ENCODE data around the gene PF4V1.

Gene PF4V1

DNA sequence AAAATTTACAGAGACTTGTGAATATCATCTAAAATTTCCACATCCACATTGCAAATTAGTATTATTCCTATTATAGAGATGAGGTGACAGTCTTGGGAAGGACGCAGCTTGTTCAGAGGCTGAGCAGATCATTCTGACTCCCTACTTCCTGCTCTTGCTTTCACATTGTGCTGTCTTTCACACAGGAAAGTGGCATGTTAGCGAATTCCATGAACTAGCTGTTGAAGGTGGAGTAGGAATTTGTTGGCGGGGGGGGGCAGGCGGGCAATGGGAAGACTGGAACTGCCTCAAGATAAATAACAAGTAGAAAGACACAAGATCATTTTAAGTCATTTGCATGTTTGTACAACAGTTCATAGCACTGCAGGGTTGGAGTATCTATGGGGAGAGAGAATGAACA, 2.3 kb downstream of the PF4V1 start:
- Histone ChIP-seq H3K27ac (ENCODE audit: extremely low read depth, low read depth, low read length) (no peak overlapping the region), H3K9me3 (ENCODE audit: control insufficient read depth, insufficient read depth, low read depth, low read length) (no peaks in the 10 kb centered on the region), H3K4me1 (ENCODE audit: control insufficient read depth, insufficient read depth, low read length) (no peaks in the 10 kb centered on the region), H3K36me3 (ENCODE audit: control insufficient read depth in 2 of 2, insufficient read depth in 1 of 2, low read length in 2 of 2) (no peaks in the 10 kb centered on the region), H3K4me3 (ENCODE audit: low read depth, low read length) (no peak overlapping the region)
- CTCF ChIA-PET: interaction anchor here (1.1 kb wide), 1 partner anchor 182 kb away, joined by 3 read pairs; no protein-coding TSS in a partner anchor
- no peak for TF ChIP-seq ZNF221 (tag by site-specific recombination; IDR thresholded peaks at IDR 0.05; ENCODE audit: borderline replicate concordance)
- TF ChIP-seq ZNF138 (tag by site-specific recombination; IDR thresholded peaks at IDR 0.05; ENCODE audit: borderline replicate concordance): no peak
- TF ChIP-seq ZNF184 (tag by site-specific recombination; IDR thresholded peaks at IDR 0.05): no peak
- TF ChIP-seq KLF7 (tag by site-specific recombination; IDR thresholded peaks at IDR 0.05; ENCODE audit: borderline replicate concordance): no peak
- TF ChIP-seq ZNF211 (tag by site-specific recombination; IDR thresholded peaks at IDR 0.05; ENCODE audit: low read depth): no peak
- no peak for TF ChIP-seq ZSCAN16 (tag by site-specific recombination; IDR thresholded peaks at IDR 0.05)
- POLR2A ChIA-PET: no interaction called here

DNA sequence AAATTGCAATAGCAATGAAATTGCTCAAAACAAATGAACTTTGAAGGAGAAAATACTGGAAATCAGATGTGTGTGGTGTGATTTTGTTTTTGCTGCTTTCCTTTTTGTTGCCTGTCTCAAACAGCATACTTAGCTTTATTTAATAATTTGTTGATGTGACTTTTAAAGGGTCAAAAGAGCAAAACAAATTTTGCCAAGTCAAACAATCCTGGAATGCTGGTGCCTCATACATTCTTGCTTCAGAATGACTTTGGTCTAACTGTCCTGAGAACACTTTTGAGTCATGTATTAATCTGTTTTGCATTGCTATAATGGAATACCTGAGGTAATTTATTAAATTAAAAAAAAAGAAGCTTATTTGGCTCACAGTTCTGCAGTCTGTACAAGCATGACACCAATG, 3.4 kb downstream of the PF4V1 start:
- no peak overlapping the region for H3K4me3 ChIP-seq (ENCODE audit: low read depth, low read length)
- ChIA-PET POLR2A (no interaction called here), CTCF (no interaction called here)
- H3K27ac ChIP-seq (ENCODE audit: extremely low read depth, low read depth, low read length): no peak overlapping the region
- TF ChIP-seq ZNF768 (tag by site-specific recombination; IDR thresholded peaks at IDR 0.05): no peak
- TF ChIP-seq, protein P1, sequence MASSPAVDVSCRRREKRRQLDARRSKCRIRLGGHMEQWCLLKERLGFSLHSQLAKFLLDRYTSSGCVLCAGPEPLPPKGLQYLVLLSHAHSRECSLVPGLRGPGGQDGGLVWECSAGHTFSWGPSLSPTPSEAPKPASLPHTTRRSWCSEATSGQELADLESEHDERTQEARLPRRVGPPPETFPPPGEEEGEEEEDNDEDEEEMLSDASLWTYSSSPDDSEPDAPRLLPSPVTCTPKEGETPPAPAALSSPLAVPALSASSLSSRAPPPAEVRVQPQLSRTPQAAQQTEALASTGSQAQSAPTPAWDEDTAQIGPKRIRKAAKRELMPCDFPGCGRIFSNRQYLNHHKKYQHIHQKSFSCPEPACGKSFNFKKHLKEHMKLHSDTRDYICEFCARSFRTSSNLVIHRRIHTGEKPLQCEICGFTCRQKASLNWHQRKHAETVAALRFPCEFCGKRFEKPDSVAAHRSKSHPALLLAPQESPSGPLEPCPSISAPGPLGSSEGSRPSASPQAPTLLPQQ (tag by site-specific recombination; IDR thresholded peaks at IDR 0.05): no peak
- TF ChIP-seq, protein P2, sequence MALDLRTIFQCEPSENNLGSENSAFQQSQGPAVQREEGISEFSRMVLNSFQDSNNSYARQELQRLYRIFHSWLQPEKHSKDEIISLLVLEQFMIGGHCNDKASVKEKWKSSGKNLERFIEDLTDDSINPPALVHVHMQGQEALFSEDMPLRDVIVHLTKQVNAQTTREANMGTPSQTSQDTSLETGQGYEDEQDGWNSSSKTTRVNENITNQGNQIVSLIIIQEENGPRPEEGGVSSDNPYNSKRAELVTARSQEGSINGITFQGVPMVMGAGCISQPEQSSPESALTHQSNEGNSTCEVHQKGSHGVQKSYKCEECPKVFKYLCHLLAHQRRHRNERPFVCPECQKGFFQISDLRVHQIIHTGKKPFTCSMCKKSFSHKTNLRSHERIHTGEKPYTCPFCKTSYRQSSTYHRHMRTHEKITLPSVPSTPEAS (tag by site-specific recombination; IDR thresholded peaks at IDR 0.05): no peak
- TF ChIP-seq ZNF529 (tag by site-specific recombination; IDR thresholded peaks at IDR 0.05; ENCODE audit: insufficient replicate concordance): no peak
- TF ChIP-seq, protein P3, sequence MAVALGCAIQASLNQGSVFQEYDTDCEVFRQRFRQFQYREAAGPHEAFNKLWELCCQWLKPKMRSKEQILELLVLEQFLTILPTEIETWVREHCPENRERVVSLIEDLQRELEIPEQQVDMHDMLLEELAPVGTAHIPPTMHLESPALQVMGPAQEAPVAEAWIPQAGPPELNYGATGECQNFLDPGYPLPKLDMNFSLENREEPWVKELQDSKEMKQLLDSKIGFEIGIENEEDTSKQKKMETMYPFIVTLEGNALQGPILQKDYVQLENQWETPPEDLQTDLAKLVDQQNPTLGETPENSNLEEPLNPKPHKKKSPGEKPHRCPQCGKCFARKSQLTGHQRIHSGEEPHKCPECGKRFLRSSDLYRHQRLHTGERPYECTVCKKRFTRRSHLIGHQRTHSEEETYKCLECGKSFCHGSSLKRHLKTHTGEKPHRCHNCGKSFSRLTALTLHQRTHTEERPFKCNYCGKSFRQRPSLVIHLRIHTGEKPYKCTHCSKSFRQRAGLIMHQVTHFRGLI (tag by site-specific recombination; IDR thresholded peaks at IDR 0.05): no peak
- TF ChIP-seq, protein P4, sequence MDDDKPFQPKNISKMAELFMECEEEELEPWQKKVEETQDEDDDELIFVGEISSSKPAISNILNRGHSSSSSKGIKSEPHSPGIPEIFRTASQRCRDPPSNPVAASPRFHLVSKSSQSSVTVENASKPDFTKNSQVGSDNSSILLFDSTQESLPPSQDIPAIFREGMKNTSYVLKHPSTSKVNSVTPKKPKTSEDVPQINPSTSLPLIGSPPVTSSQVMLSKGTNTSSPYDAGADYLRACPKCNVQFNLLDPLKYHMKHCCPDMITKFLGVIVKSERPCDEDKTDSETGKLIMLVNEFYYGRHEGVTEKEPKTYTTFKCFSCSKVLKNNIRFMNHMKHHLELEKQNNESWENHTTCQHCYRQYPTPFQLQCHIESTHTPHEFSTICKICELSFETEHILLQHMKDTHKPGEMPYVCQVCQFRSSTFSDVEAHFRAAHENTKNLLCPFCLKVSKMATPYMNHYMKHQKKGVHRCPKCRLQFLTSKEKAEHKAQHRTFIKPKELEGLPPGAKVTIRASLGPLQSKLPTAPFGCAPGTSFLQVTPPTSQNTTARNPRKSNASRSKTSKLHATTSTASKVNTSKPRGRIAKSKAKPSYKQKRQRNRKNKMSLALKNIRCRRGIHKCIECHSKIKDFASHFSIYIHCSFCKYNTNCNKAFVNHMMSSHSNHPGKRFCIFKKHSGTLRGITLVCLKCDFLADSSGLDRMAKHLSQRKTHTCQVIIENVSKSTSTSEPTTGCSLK (tag by site-specific recombination; IDR thresholded peaks at IDR 0.05): no peak
- TF ChIP-seq ZNF837 (tag by site-specific recombination; IDR thresholded peaks at IDR 0.05): no peak
- TF ChIP-seq ZNF747 (tag by site-specific recombination; IDR thresholded peaks at IDR 0.05): no peak
- H3K9me3 ChIP-seq (ENCODE audit: control insufficient read depth, insufficient read depth, low read depth, low read length): no peaks in the 10 kb centered on the region
- H3K36me3 ChIP-seq (ENCODE audit: control insufficient read depth in 2 of 2, insufficient read depth in 1 of 2, low read length in 2 of 2): no peaks in the 10 kb centered on the region
- H3K4me1 ChIP-seq (ENCODE audit: control insufficient read depth, insufficient read depth, low read length): no peaks in the 10 kb centered on the region

DNA sequence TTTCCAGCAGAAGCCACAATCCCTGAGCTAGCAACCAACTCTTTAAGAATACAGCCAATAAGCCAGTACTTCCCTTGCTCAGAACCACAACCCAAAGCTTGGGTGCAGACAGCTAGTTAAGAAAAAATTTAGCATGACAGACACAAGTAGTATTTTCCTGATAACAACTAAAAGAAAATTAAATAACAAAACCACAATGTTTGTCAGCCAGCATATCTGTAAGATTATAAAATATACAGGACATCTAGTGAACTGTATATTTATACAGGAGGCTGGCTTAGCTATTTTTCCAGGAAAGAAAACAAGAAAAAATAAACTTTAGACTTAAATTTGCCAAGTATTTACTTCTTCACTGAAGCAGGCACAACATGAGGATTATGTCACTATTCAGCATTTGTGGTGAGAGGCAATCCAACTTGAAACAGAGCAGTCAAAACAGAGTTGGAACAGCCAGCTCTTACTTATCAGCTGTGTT, 6.6 kb downstream of the PF4V1 start:
- no peaks in the 10 kb centered on the region for H3K9me3 ChIP-seq (ENCODE audit: control insufficient read depth, insufficient read depth, low read depth, low read length)
- no peaks in the 10 kb centered on the region for H3K36me3 ChIP-seq (ENCODE audit: control insufficient read depth in 2 of 2, insufficient read depth in 1 of 2, low read length in 2 of 2)
- ChIA-PET CTCF (interaction anchor here (0.6 to 1.0 kb wide), 3 partner anchors 14 to 132 kb away, joined by 3 to 5 read pairs (median 4); no protein-coding TSS in a partner anchor), POLR2A (no interaction called here)
- H3K27ac ChIP-seq (ENCODE audit: extremely low read depth, low read depth, low read length): no peak overlapping the region
- H3K4me1 ChIP-seq (ENCODE audit: control insufficient read depth, insufficient read depth, low read length): no peaks in the 10 kb centered on the region
- H3K4me3 ChIP-seq (ENCODE audit: low read depth, low read length): no peak overlapping the region
- TF ChIP-seq, protein P5, sequence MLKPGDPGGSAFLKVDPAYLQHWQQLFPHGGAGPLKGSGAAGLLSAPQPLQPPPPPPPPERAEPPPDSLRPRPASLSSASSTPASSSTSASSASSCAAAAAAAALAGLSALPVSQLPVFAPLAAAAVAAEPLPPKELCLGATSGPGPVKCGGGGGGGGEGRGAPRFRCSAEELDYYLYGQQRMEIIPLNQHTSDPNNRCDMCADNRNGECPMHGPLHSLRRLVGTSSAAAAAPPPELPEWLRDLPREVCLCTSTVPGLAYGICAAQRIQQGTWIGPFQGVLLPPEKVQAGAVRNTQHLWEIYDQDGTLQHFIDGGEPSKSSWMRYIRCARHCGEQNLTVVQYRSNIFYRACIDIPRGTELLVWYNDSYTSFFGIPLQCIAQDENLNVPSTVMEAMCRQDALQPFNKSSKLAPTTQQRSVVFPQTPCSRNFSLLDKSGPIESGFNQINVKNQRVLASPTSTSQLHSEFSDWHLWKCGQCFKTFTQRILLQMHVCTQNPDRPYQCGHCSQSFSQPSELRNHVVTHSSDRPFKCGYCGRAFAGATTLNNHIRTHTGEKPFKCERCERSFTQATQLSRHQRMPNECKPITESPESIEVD (tag by site-specific recombination; IDR thresholded peaks at IDR 0.05): no peak
- TF ChIP-seq KLF8 (tag by site-specific recombination; IDR thresholded peaks at IDR 0.05): no peak
- no peak for TF ChIP-seq WT1 (tag by site-specific recombination; IDR thresholded peaks at IDR 0.05)
- TF ChIP-seq ZNF10 (tag by site-specific recombination; IDR thresholded peaks at IDR 0.05): no peak
- TF ChIP-seq ZNF473 (tag by site-specific recombination; IDR thresholded peaks at IDR 0.05): no peak
- no peak for TF ChIP-seq ZNF274 (IDR thresholded peaks at IDR 0.05; ENCODE audit: low read length)
- TF ChIP-seq ZNF274 (tag by site-specific recombination; IDR thresholded peaks at IDR 0.05; ENCODE audit: borderline replicate concordance): no peak
- TF ChIP-seq ZNF658 (tag by site-specific recombination; IDR thresholded peaks at IDR 0.05): no peak
- TF ChIP-seq ZFP37 (tag by site-specific recombination; IDR thresholded peaks at IDR 0.05): no peak
- no peak for TF ChIP-seq TRIM28 (IDR thresholded peaks at IDR 0.05; ENCODE audit: borderline replicate concordance, low read length)
- no peak for TF ChIP-seq HOXA7 (CRISPR knock-in tag; IDR thresholded peaks at IDR 0.05; ENCODE audit: borderline replicate concordance)
- no peak for TF ChIP-seq ZNF558 (tag by site-specific recombination; IDR thresholded peaks at IDR 0.05)
